MM.1S (cell line): Measurements from ENCODE around the gene ZNF804B.

Source experiments
- DNase-seq: peaks from one replicate; pipeline ENCODE4 v3.0.0-alpha.2; 2015
- H2AFZ ChIP-seq: fragments of 300-600 bp; sonication (generic); 2 replicates; pipeline ENCODE4 v1.6.0; 2016; ENCODE audit warnings: antibody characterized with exemption, low read length
- H3F3A ChIP-seq: fragments of 300-600 bp; sonication (generic); 2 replicates; pipeline ENCODE4 v1.6.1; 2016; ENCODE audit warnings: mild to moderate bottlenecking, antibody characterized with exemption, low read length, moderate library complexity, mixed read lengths; ENCODE audit not compliant: insufficient read depth
- H3K27ac ChIP-seq: fragments of 300-600 bp; sonication (generic); 2 replicates; pipeline ENCODE4 v1.5.1; 2016; ENCODE audit warnings: mild to moderate bottlenecking, low read length
- H3K27me3 ChIP-seq: fragments of 300-600 bp; sonication (generic); replicated peaks from 2 replicates; pipeline ENCODE4 v1.6.0; 2016; ENCODE audit warnings: low read length; ENCODE audit not compliant: insufficient read depth
- H3K36me3 ChIP-seq: fragments of 300-600 bp; sonication (generic); replicated peaks from 2 replicates; pipeline ENCODE4 v1.6.1; 2016; ENCODE audit warnings: mild to moderate bottlenecking, low read length, mixed read lengths; ENCODE audit not compliant: insufficient read depth
- H3K4me1 ChIP-seq: fragments of 300-600 bp; sonication (generic); 2 replicates; pipeline ENCODE4 v1.6.1; 2016; ENCODE audit warnings: low read length, mixed read lengths
- H3K4me2 ChIP-seq: fragments of 300-600 bp; sonication (generic); 2 replicates; pipeline ENCODE4 v1.6.0; 2016; ENCODE audit warnings: low read depth, low read length
- H3K4me3 ChIP-seq: fragments of 300-600 bp; sonication (generic); 2 replicates; pipeline ENCODE4 v1.5.1; 2016; ENCODE audit warnings: low read length, mixed read lengths
- H3K79me2 ChIP-seq: fragments of 300-600 bp; sonication (generic); 2 replicates; pipeline ENCODE4 v1.6.1; 2016; ENCODE audit warnings: mixed run types, low read length, mixed read lengths
- H3K9ac ChIP-seq: fragments of 300-600 bp; sonication (generic); 2 replicates; pipeline ENCODE4 v1.6.1; 2016; ENCODE audit warnings: low read length, mixed read lengths
- H3K9me2 ChIP-seq: fragments of 300-600 bp; sonication (generic); replicated peaks from 2 replicates; pipeline ENCODE4 v1.6.1; 2016; ENCODE audit warnings: mild to moderate bottlenecking, low read length, mixed read lengths; ENCODE audit not compliant: insufficient read depth
- H3K9me3 ChIP-seq: fragments of 300-600 bp; sonication (generic); replicated peaks from 2 replicates; pipeline ENCODE4 v1.6.1; 2016; ENCODE audit warnings: mild to moderate bottlenecking, low read length, mixed read lengths; ENCODE audit not compliant: insufficient read depth
- H4K20me1 ChIP-seq: fragments of 300-600 bp; sonication (generic); 2 replicates; pipeline ENCODE4 v1.6.1; 2016; ENCODE audit warnings: mild to moderate bottlenecking, low read length, moderate library complexity, mixed read lengths; ENCODE audit not compliant: insufficient read depth
- CTCF ChIP-seq: fragments of 300-600 bp; sonication (generic); IDR thresholded peaks from 2 replicates; pipeline ENCODE4 v1.5.1; 2016; ENCODE audit warnings: antibody characterized with exemption, low read length, mixed read lengths
- EZH2 ChIP-seq: fragments of 300-600 bp; sonication (generic); optimal IDR thresholded peaks from 2 replicates; pipeline ENCODE3; 2017; ENCODE audit warnings: low read depth, mild to moderate bottlenecking, antibody characterized with exemption, low read length, mixed read lengths
- EZH2phosphoT487 ChIP-seq: fragments of 300-600 bp; sonication (generic); IDR thresholded peaks from 2 replicates; pipeline ENCODE4 v1.6.1; 2018; ENCODE audit warnings: antibody characterized with exemption, low read length

The ZNF804B gene

GRCh38 chr7:88842201-88842600 lies 82.7 kb downstream of the ZNF804B start:
- no peaks in the 10 kb centered on the region for H3K79me2 ChIP-seq
- no peaks in the 10 kb centered on the region for H3F3A ChIP-seq
- no peaks in the 10 kb centered on the region for H3K9me3 ChIP-seq
- H3K9ac ChIP-seq = no peak overlapping the region
- no peak overlapping the region for H3K4me3 ChIP-seq
- no peak for DNase-seq
- H3K4me1 ChIP-seq = no peaks in the 10 kb centered on the region
- no peaks in the 10 kb centered on the region for H4K20me1 ChIP-seq
- H3K27ac ChIP-seq = no peak overlapping the region
- no peak overlapping the region for H3K4me2 ChIP-seq
- H3K27me3 ChIP-seq = no peaks in the 10 kb centered on the region
- no peaks in the 10 kb centered on the region for H3K36me3 ChIP-seq
- no peaks in the 10 kb centered on the region for H3K9me2 ChIP-seq
- no peak overlapping the region for H2AFZ ChIP-seq
- TF ChIP-seq EZH2phosphoT487 (no peak), EZH2 (no peak), CTCF (no peak)

- H3K27ac ChIP-seq = no peak overlapping the region
- H3K27me3 ChIP-seq = no peaks in the 10 kb centered on the region
- H3K4me1 ChIP-seq = no peaks in the 10 kb centered on the region
- DNase-seq = no peak
- H4K20me1 ChIP-seq = no peaks in the 10 kb centered on the region
- no peaks in the 10 kb centered on the region for H3F3A ChIP-seq
- H3K79me2 ChIP-seq = no peaks in the 10 kb centered on the region
- H3K9me2 ChIP-seq = no peaks in the 10 kb centered on the region
- H3K9ac ChIP-seq = no peak overlapping the region
- no peaks in the 10 kb centered on the region for H3K36me3 ChIP-seq
- TF ChIP-seq EZH2 = no peak
- no peak for TF ChIP-seq EZH2phosphoT487
- TF ChIP-seq CTCF = no peak
- H3K4me2 ChIP-seq = no peak overlapping the region
- H3K9me3 ChIP-seq = no peaks in the 10 kb centered on the region
- H3K4me3 ChIP-seq = no peak overlapping the region
- H2AFZ ChIP-seq = no peak overlapping the region
These were observed 85.6 kb downstream of the ZNF804B start for GRCh38 chr7:88845091-88845490.

GRCh38 chr7:88851220-88851619 lies 91.7 kb downstream of the ZNF804B start:
- DNase-seq = no peak
- TF ChIP-seq EZH2 (no peak), CTCF (no peak), EZH2phosphoT487 (no peak)
- H3K36me3 ChIP-seq = no peaks in the 10 kb centered on the region
- no peaks in the 10 kb centered on the region for H3K4me1 ChIP-seq
- no peak overlapping the region for H2AFZ ChIP-seq
- no peak overlapping the region for H3K27ac ChIP-seq
- no peaks in the 10 kb centered on the region for H4K20me1 ChIP-seq
- no peaks in the 10 kb centered on the region for H3K79me2 ChIP-seq
- H3K4me2 ChIP-seq = no peak overlapping the region
- H3F3A ChIP-seq = no peaks in the 10 kb centered on the region
- no peaks in the 10 kb centered on the region for H3K9me2 ChIP-seq
- no peaks in the 10 kb centered on the region for H3K27me3 ChIP-seq
- H3K4me3 ChIP-seq = no peak overlapping the region
- no peaks in the 10 kb centered on the region for H3K9me3 ChIP-seq
- H3K9ac ChIP-seq = no peak overlapping the region

- Histone ChIP-seq H3K79me2 (no peaks in the 10 kb centered on the region), H3K4me3 (no peak overlapping the region), H3K9ac (no peak overlapping the region), H3K4me2 (no peak overlapping the region), H3K9me2 (no peaks in the 10 kb centered on the region), H3K27ac (no peak overlapping the region), H3K27me3 (no peaks in the 10 kb centered on the region), H2AFZ (no peak overlapping the region), H3F3A (no peaks in the 10 kb centered on the region), H3K36me3 (no peaks in the 10 kb centered on the region), H3K9me3 (no peaks in the 10 kb centered on the region), H4K20me1 (no peaks in the 10 kb centered on the region), H3K4me1 (no peaks in the 10 kb centered on the region)
- no peak for TF ChIP-seq CTCF
- TF ChIP-seq EZH2 = no peak
- TF ChIP-seq EZH2phosphoT487 = no peak
- DNase-seq = no peak
These were observed 99.8 kb downstream of the ZNF804B start for GRCh38 chr7:88859288-88859687.
